ENCODE measurements around the gene LGR4. TPM values are rescaled to one million over a fixed set of nuclear protein-coding genes. Genes with fewer than 3 reads are reported as not detected.

LGR4 gene
- total and polyA plus RNA-seq, 3 donors from 2014 or later = 33.0 to 120 (median 95.9) TPM

DNA sequence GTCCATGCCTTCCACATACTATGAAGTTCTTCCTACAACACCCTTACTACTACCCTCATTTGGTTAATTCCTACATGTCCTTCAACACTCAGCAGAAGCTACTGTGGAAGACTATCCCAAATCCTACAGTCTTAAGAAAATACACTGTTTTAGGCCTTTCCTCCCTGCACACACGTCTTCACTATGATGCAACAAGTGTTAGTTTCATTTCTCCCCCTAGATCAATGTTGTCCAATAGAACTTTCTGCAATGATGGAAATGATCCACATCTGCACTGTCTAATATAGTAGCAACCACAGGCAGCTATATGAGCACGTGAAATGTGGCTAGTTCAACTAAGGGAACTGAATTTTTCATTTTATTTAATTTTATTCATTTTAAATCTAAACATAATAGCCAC, 62.8 kb downstream of the LGR4 start:
- Histone ChIP-seq H3K4me3 (no peak overlapping the region), H3K9me3 (no peaks in the 10 kb centered on the region), H3K27ac (peak overlapping the region; percentile 20 to 38), H3K27me3 (no peaks in the 10 kb centered on the region), H3K36me3 (ENCODE audit: low read depth, missing control alignments) (no peaks in the 10 kb centered on the region), H3K4me1 (peaks cover 10% of the 10 kb centered on the region)
- DNase-seq = no peak
- intact Hi-C loops (cut with DNase I; ENCODE audit: low total_unique reads) = no loop called here
- no peak for TF ChIP-seq POLR2A (IDR thresholded peaks at IDR 0.05)
- TF ChIP-seq, protein P1, sequence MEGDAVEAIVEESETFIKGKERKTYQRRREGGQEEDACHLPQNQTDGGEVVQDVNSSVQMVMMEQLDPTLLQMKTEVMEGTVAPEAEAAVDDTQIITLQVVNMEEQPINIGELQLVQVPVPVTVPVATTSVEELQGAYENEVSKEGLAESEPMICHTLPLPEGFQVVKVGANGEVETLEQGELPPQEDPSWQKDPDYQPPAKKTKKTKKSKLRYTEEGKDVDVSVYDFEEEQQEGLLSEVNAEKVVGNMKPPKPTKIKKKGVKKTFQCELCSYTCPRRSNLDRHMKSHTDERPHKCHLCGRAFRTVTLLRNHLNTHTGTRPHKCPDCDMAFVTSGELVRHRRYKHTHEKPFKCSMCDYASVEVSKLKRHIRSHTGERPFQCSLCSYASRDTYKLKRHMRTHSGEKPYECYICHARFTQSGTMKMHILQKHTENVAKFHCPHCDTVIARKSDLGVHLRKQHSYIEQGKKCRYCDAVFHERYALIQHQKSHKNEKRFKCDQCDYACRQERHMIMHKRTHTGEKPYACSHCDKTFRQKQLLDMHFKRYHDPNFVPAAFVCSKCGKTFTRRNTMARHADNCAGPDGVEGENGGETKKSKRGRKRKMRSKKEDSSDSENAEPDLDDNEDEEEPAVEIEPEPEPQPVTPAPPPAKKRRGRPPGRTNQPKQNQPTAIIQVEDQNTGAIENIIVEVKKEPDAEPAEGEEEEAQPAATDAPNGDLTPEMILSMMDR (IDR thresholded peaks at IDR 0.05) = no peak
- WGBS, 2 donors = 78 to 79% methylated on average over 2 of the region's 2 CpGs

DNA sequence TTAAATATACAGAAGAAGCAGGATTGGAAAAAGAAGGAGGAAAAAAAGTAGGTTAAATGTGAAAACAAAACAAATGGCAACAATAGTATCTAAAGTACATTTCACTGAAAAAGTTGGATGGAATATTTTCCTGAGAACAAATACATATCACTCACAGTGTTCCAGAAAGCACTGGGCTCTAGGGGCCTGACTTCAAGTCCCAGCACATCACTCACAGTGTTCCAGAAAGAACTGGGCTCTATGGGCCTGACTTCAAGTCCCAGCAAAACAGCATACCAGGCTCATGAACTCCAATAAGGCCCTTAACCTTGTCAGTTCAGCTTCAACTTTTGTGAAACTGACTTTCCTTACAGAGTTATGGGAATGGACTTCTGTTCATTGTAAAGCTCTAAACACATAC, 63.5 kb downstream of the LGR4 start:
- intact Hi-C loops (cut with DNase I; ENCODE audit: low total_unique reads) = no loop called here
- Histone ChIP-seq H3K4me3 (no peak overlapping the region), H3K9me3 (no peaks in the 10 kb centered on the region), H3K27me3 (no peaks in the 10 kb centered on the region), H3K4me1 (peaks cover 14% of the 10 kb centered on the region), H3K36me3 (ENCODE audit: low read depth, missing control alignments) (no peaks in the 10 kb centered on the region), H3K27ac (peak overlapping the region; percentile 20 to 50)
- TF ChIP-seq, protein P1 (IDR thresholded peaks at IDR 0.05) = no peak
- TF ChIP-seq POLR2A (IDR thresholded peaks at IDR 0.05) = no peak
- peak; percentile 65 for DNase-seq

DNA sequence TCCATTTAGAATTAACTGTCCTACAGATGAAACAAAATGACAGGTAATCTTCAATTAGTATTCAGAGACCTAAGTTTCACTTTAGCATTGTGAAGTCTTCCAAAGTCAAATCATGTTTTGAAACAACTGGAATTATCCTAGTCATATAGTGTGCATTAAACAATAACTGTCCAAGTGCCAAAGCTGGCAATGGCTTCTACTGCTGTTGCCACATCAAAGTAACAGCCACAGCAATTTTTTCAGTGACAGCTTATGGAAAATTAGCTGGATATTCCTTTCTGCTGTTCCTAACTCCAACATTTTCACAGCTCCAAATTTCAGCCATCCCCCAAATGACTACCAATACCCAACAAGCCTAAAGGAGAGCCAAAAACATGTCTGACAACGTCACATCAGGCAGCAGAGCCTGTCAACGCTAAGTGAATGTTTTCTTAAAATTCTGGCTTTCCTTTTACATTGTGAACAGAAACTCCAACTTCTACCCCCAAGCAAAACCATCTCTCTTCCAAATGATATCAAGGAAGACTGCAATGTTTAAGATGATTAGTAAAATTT, 64.3 kb downstream of the LGR4 start:
- Histone ChIP-seq H3K4me3 (no peak overlapping the region), H3K4me1 (peaks cover 14% of the 10 kb centered on the region), H3K9me3 (no peaks in the 10 kb centered on the region), H3K36me3 (ENCODE audit: low read depth, missing control alignments) (no peaks in the 10 kb centered on the region), H3K27me3 (no peaks in the 10 kb centered on the region), H3K27ac (peak overlapping the region; percentile 20 to 50)
- intact Hi-C loops (cut with DNase I; ENCODE audit: low total_unique reads) = no loop called here
- DNase-seq = no peak
- 87 to 89% methylated on average over 2 of the region's 2 CpGs for WGBS, 2 donors
- no peak for TF ChIP-seq POLR2A (IDR thresholded peaks at IDR 0.05)
- TF ChIP-seq, protein P1 (IDR thresholded peaks at IDR 0.05) = no peak

DNA sequence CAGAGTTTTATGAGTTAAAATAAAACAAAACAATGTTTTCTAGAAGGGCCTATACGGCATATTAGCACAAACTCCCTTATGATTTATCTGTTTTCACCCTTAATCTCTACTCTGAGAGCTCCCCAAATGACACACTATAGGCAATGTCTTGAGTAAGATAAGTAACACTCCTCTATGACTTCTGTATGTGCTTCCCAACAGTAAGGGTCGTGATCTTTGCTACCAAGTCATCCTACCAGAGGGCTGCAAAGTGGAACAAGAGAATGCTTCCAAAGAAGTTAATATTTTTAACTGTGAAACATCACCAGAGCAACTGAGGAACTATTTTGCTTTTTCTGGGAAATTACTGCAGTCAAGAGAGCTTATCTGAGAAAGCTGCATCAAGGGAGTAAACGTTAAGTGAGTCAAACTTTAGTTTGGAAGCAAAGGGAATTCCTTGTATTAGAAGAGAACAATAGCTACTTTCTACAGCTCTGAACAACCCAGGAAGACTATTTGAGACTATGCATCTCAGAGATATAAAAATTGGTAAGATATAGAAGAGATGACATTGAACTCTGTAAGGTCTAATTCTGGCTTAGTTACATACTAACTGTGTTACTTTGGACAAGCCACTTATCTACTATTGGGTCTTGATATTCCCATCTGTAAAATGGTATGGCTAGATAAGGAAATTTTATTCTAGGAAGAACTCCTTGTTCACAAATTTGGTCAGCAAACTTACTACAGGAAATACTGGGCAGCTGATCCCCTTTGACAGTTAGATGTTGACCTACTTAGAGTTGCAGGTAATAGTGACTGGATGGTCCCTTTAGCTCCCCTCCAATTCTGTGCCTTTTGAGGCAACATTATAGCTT, 65.9 kb downstream of the LGR4 start:
- TF ChIP-seq, protein P1 (IDR thresholded peaks at IDR 0.05) = no peak
- no peak for TF ChIP-seq POLR2A (IDR thresholded peaks at IDR 0.05)
- Histone ChIP-seq H3K27ac (peak overlapping the region; percentile 6 to 58), H3K27me3 (no peaks in the 10 kb centered on the region), H3K9me3 (no peaks in the 10 kb centered on the region), H3K4me1 (peaks cover 14% of the 10 kb centered on the region), H3K36me3 (ENCODE audit: low read depth, missing control alignments) (no peaks in the 10 kb centered on the region), H3K4me3 (no peak overlapping the region)
- no peak for DNase-seq
- intact Hi-C loops (cut with DNase I; ENCODE audit: low total_unique reads) = no loop called here
- 55 to 58% methylated on average over 3 of the region's 3 CpGs for WGBS, 2 donors

Data from testis (tissue), 3 donors.